ENCODE measurements around the gene EVI5L. TPM values are rescaled to one million over a fixed set of nuclear protein-coding genes. Genes with fewer than 3 reads are reported as not detected.

The EVI5L gene
- total and polyA plus RNA-seq, 2 donors (not counting 1 experiment from before 2014, with no cell fraction given): 10.4 to 16.5 TPM

DNA sequence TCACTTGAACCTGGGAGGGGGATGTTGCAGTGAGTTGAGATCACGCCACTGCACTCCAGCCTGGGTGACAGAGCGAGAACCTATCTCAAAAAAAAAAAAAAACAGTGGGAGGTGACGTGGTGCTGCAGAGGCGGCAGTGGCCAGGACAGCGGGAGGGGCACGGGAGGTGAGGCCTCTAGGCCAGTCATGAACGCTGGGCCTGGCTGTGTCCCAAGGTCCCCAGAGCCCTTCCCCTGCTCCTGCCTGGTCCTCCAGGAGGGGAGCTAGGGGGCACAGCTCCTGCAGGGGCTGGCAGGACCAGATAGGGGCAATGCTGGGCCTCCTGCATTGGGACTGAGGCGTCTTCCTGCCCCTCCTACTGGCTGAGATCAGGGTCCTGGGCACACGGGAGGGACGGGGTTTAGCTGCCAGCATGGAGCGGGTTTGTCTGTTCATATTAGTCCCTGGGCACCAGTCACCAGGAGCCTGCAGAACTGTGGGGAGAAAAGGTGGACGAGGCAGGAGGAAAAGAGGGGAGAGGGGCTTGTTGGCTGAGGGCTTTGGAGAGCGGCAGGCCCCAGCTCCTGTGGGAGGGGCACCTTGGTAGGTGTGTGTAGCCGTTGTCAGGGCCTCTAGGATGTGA is 78.2 kb downstream of the EVI5L start:
- Histone ChIP-seq H3K9me3 (ENCODE audit: control insufficient read depth, insufficient read depth, low read depth, low read length) (no peaks in the 10 kb centered on the region), H3K27ac (ENCODE audit: insufficient read depth, low read length) (no peak overlapping the region), H4K20me1 (ENCODE audit: control insufficient read depth, extremely low read depth, insufficient read depth, low read length) (no peaks in the 10 kb centered on the region), H3K36me3 (ENCODE audit: control insufficient read depth, insufficient read depth, low read length) (peaks cover 24% of the 10 kb centered on the region), H3K4me1 (ENCODE audit: control insufficient read depth, extremely low read depth, insufficient read depth, low read length) (peaks cover 6% of the 10 kb centered on the region), H2AFZ (ENCODE audit: low read length) (no peak overlapping the region), H3K27me3 (ENCODE audit: control insufficient read depth, insufficient read depth, low read length) (no peaks in the 10 kb centered on the region), H3K9ac (ENCODE audit: insufficient read depth, low read length) (no peak overlapping the region), H3K4me2 (ENCODE audit: extremely low read depth, insufficient read depth, low read length) (no peak overlapping the region), H3K4me3 (replicated peaks in 1 of 4; ENCODE audit: control extremely low read depth in 1 of 4, insufficient read depth in 1 of 4, low read depth in 3 of 4, low read length in 4 of 4) (no peak overlapping the region), H3K79me2 (ENCODE audit: control insufficient read depth, insufficient read depth, low read length) (peaks cover 29% of the 10 kb centered on the region)
- TF ChIP-seq EZH2 (IDR thresholded peaks at IDR 0.05; ENCODE audit: low read length, missing control alignments): no peak
- TF ChIP-seq, protein P1, sequence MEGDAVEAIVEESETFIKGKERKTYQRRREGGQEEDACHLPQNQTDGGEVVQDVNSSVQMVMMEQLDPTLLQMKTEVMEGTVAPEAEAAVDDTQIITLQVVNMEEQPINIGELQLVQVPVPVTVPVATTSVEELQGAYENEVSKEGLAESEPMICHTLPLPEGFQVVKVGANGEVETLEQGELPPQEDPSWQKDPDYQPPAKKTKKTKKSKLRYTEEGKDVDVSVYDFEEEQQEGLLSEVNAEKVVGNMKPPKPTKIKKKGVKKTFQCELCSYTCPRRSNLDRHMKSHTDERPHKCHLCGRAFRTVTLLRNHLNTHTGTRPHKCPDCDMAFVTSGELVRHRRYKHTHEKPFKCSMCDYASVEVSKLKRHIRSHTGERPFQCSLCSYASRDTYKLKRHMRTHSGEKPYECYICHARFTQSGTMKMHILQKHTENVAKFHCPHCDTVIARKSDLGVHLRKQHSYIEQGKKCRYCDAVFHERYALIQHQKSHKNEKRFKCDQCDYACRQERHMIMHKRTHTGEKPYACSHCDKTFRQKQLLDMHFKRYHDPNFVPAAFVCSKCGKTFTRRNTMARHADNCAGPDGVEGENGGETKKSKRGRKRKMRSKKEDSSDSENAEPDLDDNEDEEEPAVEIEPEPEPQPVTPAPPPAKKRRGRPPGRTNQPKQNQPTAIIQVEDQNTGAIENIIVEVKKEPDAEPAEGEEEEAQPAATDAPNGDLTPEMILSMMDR (conservative IDR thresholded peaks at IDR 0.05 in 1 of 2, IDR thresholded peaks at IDR 0.05 in 1 of 2; ENCODE audit: low read depth in 1 of 2, low read length in 2 of 2): no peak
- DNase-seq (ENCODE audit: low read depth in 2 of 2): no peak

DNA sequence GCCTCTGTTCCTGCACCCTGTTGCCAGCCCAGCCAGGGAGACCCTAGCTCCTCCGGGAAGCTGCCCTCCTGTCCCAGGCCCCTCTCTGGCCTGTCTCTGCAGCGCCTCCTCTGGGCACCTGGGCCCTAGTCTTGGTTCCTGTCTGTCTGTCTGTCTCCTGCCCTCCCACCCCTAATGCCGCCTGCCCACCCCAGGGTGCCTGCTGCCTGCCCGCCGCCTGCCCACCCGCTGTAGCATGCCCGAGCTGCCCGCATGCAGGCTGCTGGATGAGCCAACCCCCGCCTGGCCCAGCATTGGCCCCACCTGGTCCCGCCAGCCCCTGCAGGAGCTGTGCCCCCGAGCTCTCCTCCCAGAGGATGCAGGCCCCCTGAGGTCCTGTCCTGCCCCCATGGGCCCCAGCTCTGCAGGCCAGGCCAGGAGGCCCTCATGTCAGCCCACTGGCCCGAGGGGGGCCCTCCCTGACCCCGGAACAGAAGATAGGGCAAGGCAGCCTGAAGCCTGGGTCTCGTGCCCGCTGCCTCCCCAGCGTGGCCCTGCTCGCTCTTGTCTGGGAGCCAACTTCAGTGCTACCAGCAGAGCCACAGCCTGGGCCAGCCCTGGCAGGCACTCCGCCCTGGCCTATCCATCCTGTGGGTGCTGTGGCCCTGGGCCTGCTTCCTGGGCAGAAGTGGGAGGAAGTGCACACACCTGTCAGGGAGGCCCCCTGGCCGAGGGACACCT is 78.9 kb downstream of the EVI5L start:
- TF ChIP-seq, protein P1 (conservative IDR thresholded peaks at IDR 0.05 in 1 of 2, IDR thresholded peaks at IDR 0.05 in 1 of 2; ENCODE audit: low read depth in 1 of 2, low read length in 2 of 2): no peak
- no peak for TF ChIP-seq EZH2 (IDR thresholded peaks at IDR 0.05; ENCODE audit: low read length, missing control alignments)
- peaks cover 6% of the 10 kb centered on the region for H3K4me1 ChIP-seq (ENCODE audit: control insufficient read depth, extremely low read depth, insufficient read depth, low read length)
- peaks cover 29% of the 10 kb centered on the region for H3K79me2 ChIP-seq (ENCODE audit: control insufficient read depth, insufficient read depth, low read length)
- no peaks in the 10 kb centered on the region for H3K27me3 ChIP-seq (ENCODE audit: control insufficient read depth, insufficient read depth, low read length)
- H3K4me3 ChIP-seq (replicated peaks in 1 of 4; ENCODE audit: control extremely low read depth in 1 of 4, insufficient read depth in 1 of 4, low read depth in 3 of 4, low read length in 4 of 4): no peak overlapping the region
- H3K4me2 ChIP-seq (ENCODE audit: extremely low read depth, insufficient read depth, low read length): no peak overlapping the region
- DNase-seq (ENCODE audit: low read depth in 2 of 2): no peak
- H3K36me3 ChIP-seq (ENCODE audit: control insufficient read depth, insufficient read depth, low read length): peaks cover 24% of the 10 kb centered on the region
- H3K27ac ChIP-seq (ENCODE audit: insufficient read depth, low read length): no peak overlapping the region
- H2AFZ ChIP-seq (ENCODE audit: low read length): no peak overlapping the region
- H3K9ac ChIP-seq (ENCODE audit: insufficient read depth, low read length): no peak overlapping the region
- no peaks in the 10 kb centered on the region for H4K20me1 ChIP-seq (ENCODE audit: control insufficient read depth, extremely low read depth, insufficient read depth, low read length)
- no peaks in the 10 kb centered on the region for H3K9me3 ChIP-seq (ENCODE audit: control insufficient read depth, insufficient read depth, low read depth, low read length)

DNA sequence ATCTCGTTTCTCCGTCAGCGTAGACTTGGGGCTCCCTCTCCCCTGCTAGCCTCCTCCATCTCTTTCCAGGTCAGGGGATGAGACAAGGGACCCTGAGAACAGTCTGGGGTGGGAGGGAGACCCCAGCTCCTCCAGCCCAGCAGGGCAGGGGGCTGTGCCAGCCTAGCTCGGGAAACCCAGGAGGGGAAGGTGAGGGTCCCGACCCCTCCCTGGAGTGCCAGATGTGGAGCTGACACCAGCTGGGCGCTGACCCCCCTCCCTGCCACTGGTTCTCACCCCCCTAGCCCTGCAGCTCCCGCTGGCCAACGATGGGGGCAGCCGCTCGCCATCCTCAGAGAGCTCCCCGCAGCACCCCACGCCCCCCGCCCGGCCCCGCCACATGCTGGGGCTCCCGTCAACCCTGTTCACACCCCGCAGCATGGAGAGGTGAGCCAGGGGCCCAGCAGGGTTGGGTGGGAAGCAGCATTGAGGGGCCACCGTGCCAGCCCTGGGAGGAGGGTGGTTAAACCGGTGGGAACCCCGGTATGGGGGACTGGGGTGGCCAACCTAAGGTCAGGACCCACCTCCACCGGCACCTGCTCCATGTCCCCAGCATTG is 79.6 kb downstream of the EVI5L start:
- H3K27ac ChIP-seq (ENCODE audit: insufficient read depth, low read length): no peak overlapping the region
- no peaks in the 10 kb centered on the region for H4K20me1 ChIP-seq (ENCODE audit: control insufficient read depth, extremely low read depth, insufficient read depth, low read length)

More for the DNA sequence above, 79.6 kb downstream of the EVI5L start:
- Histone ChIP-seq H3K36me3 (ENCODE audit: control insufficient read depth, insufficient read depth, low read length) (peaks cover 24% of the 10 kb centered on the region), H3K27me3 (ENCODE audit: control insufficient read depth, insufficient read depth, low read length) (no peaks in the 10 kb centered on the region), H3K4me2 (ENCODE audit: extremely low read depth, insufficient read depth, low read length) (no peak overlapping the region), H3K4me1 (ENCODE audit: control insufficient read depth, extremely low read depth, insufficient read depth, low read length) (peaks cover 6% of the 10 kb centered on the region), H3K79me2 (ENCODE audit: control insufficient read depth, insufficient read depth, low read length) (peaks cover 24% of the 10 kb centered on the region), H3K4me3 (replicated peaks in 1 of 4; ENCODE audit: control extremely low read depth in 1 of 4, insufficient read depth in 1 of 4, low read depth in 3 of 4, low read length in 4 of 4) (no peak overlapping the region), H3K9me3 (ENCODE audit: control insufficient read depth, insufficient read depth, low read depth, low read length) (no peaks in the 10 kb centered on the region), H2AFZ (ENCODE audit: low read length) (no peak overlapping the region), H3K9ac (ENCODE audit: insufficient read depth, low read length) (no peak overlapping the region)
- TF ChIP-seq, protein P1 (conservative IDR thresholded peaks at IDR 0.05 in 1 of 2, IDR thresholded peaks at IDR 0.05 in 1 of 2; ENCODE audit: low read depth in 1 of 2, low read length in 2 of 2): no peak
- TF ChIP-seq EZH2 (IDR thresholded peaks at IDR 0.05; ENCODE audit: low read length, missing control alignments): no peak
- no peak for DNase-seq (ENCODE audit: low read depth in 2 of 2)
